Prostate gland (tissue), 2 donors: Measurements from ENCODE around the gene GTF2A2. TPM values are rescaled to one million over a fixed set of nuclear protein-coding genes. Genes with fewer than 3 reads are reported as not detected.
"Not testable (repeated sequence)": the region's sequence is repeated elsewhere in the genome, so short reads cannot be mapped to it uniquely, and the experiment has no call there.

Source experiments
- DNase-seq: peaks from one replicate; pipeline ENCODE4 v3.0.0-alpha.2; 2019; ENCODE audit warnings: low spot score
- H3K27ac ChIP-seq, 2 donors: fragments of 200-600 bp; sonication (generic); 2 replicates each; pipeline ENCODE4 v1.5.1; 2017 to 2019
- H3K27me3 ChIP-seq: fragments of 200-600 bp; sonication (generic); replicated peaks from 2 replicates; pipeline ENCODE4 v1.5.1; 2019; ENCODE audit not compliant: insufficient read depth
- H3K36me3 ChIP-seq, 2 donors: fragments of 200-600 bp; sonication (generic); 1 replicate in 1 of 2; 2 replicates in 1 of 2; pipeline versions ENCODE4 v1.5.1 to v1.8.1; 2017 to 2019
- H3K4me1 ChIP-seq: fragments of 200-600 bp; sonication (generic); replicated peaks from 2 replicates; pipeline ENCODE4 v1.5.1; 2019
- H3K4me3 ChIP-seq, 2 donors: fragments of 200-600 bp; sonication (generic); 2 replicates each; pipeline ENCODE4 v1.5.1; 2017 to 2019
- H3K9me3 ChIP-seq: fragments of 200-600 bp; sonication (generic); 2 replicates; pipeline ENCODE4 v1.5.1; 2017
- CTCF ChIP-seq, 4 experiments: fragments of 200-600 bp in 2 of 4; fragments of 450-650 bp in 2 of 4; sonication (generic) in 2 of 4; IDR thresholded peaks; 1 replicate in 3 of 4; 2 replicates in 1 of 4; pipeline ENCODE4 v1.5.1; 2016 to 2019; ENCODE audit warnings: antibody characterized with exemption in 4 of 4, mild to moderate bottlenecking in 2 of 4, moderate library complexity in 2 of 4
- POLR2A ChIP-seq: fragments of 450-650 bp; IDR thresholded peaks from one replicate; pipeline ENCODE4 v1.6.1; 2016; ENCODE audit warnings: antibody characterized with exemption, mild to moderate bottlenecking
- POLR2AphosphoS5 ChIP-seq: sonication (generic); formaldehyde crosslinking; IDR thresholded peaks from one replicate; pipeline ENCODE4 v1.6.1; 2017; ENCODE audit warnings: antibody characterized with exemption
- WGBS: methylation state at CpG from one replicate; pipeline ENCODE4 v1.1.5; 2018; 5-methylcytosine and 5-hydroxymethylcytosine counted together
- intact Hi-C: fragments of 100-400 bp; cut with DNase I; formaldehyde crosslinking; loops from one replicate; pipeline ENCODE4 v1.14.2; 2022
- total RNA-seq, 2 donors: library from RNA; depleted of rRNA; stranded (reverse); fragments of >200 nt; gene quantifications; one replicate each; pipeline ENCODE4 v1.1.0, GENCODE V29; 2016

The GTF2A2 gene
- total RNA-seq, 2 donors from 2014 or later, result 34.2 to 47.4 TPM

- Histone ChIP-seq H3K9me3 (no peaks in the 10 kb centered on the region), H3K27ac (no peak overlapping the region), H3K36me3 (no peaks in the 10 kb centered on the region), H3K4me3 (no peak overlapping the region), H3K4me1 (no peaks in the 10 kb centered on the region), H3K27me3 (no peaks in the 10 kb centered on the region)
- TF ChIP-seq CTCF (IDR thresholded peaks at IDR 0.05) (no peak), POLR2A (no peak), POLR2AphosphoS5 (no peak)
- WGBS, result 85% methylated on average over 4 of the region's 4 CpGs
- intact Hi-C loops, result no loop called here
- DNase-seq, result no peak
Measured at GRCh38 chr15:59699810-59700431, 42.6 kb upstream of the GTF2A2 start.

DNA sequence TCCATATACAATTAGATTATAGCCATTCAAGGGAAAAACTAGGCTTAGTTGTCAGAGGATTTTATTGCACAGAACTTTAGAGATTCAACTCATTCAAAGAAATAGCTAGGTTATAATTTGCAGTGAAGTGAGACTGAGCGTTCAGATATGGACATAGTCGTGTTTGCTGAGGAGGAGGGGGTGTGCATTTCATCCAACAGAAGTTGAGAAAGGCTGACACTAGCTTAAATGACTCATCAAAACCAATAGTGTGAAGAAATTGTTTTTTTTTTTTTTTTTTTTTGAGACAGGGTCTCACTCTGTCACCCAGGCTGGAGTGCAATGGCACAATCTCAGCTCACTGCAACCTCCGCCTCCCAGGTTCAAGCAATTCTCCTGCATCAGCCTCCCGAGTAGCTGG, 40.8 kb upstream of the GTF2A2 start:
- 75% methylated on average over 4 of the region's 4 CpGs for WGBS
- H3K36me3 ChIP-seq, H3K4me3 ChIP-seq, H3K9me3 ChIP-seq, intact Hi-C loops, H3K27me3 ChIP-seq, DNase-seq, H3K27ac ChIP-seq, H3K4me1 ChIP-seq: not testable (repeated sequence)

- no peaks in the 10 kb centered on the region for H3K36me3 ChIP-seq
- no peak for DNase-seq
- H3K4me3 ChIP-seq, result no peak overlapping the region
- H3K27ac ChIP-seq, result no peak overlapping the region
- WGBS, result 77% methylated on average over 4 of the region's 4 CpGs
- TF ChIP-seq POLR2A (no peak), CTCF (IDR thresholded peaks at IDR 0.05) (no peak), POLR2AphosphoS5 (no peak)
- no peaks in the 10 kb centered on the region for H3K9me3 ChIP-seq
- no peaks in the 10 kb centered on the region for H3K27me3 ChIP-seq
- H3K4me1 ChIP-seq, result no peaks in the 10 kb centered on the region
- intact Hi-C loops, result no loop called here
Measured at GRCh38 chr15:59696332-59696731, 39.0 kb upstream of the GTF2A2 start.

DNA sequence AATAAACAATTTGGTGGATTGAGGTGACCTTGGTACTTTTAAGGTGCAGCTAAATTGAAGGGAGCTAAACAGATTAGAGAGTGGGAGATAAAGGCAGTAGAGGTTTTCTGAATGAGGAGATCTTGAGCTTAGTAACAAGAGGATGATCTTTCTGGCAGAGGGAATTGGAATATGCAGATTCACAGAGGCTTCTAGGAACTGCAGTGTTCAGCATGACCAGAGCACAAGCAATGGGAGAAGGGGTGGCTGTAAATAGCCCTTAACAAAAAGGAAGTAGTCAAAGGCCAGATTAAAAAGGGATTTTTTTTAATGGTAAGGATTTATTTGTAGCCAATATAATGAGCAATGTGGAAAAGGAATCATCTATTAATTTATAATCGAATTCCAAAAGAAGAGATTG, 37.5 kb upstream of the GTF2A2 start:
- no peak overlapping the region for H3K27ac ChIP-seq
- intact Hi-C loops, result no loop called here
- H3K36me3 ChIP-seq, result no peaks in the 10 kb centered on the region
- no peak for TF ChIP-seq POLR2A
- TF ChIP-seq CTCF (IDR thresholded peaks at IDR 0.05), result no peak
- H3K9me3 ChIP-seq, result no peaks in the 10 kb centered on the region
- no peak for DNase-seq
- no peaks in the 10 kb centered on the region for H3K4me1 ChIP-seq
- H3K4me3 ChIP-seq, result no peak overlapping the region
- WGBS, result 93% methylated on average over 1 of the region's 1 CpG
- no peaks in the 10 kb centered on the region for H3K27me3 ChIP-seq

DNA sequence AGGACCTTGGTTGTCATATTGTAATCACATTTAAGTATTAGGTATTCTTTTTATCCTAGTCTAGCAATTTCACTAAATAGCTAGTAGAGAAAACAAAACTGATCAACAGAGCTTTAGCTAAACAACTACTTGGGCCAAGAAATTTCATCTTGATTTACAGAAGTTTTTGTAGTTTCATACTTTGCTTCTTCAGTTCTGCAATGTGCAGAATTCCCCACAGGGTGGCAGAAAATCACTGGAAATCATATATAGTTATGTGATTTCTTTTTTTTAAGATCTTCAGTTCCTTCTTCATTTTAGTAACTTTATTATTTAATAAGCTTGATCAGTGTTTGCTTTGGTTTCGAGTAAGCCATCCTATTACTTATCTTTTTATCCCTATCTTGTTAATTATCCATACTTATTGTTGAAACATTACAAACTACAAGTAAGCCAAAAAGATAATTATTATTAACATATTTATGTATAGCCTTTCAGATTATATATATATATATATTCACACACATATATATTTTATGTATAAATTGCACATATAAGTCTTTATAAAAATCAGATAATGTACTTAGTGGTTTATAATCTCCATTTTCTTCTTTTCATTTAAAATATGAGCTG, 34.0 kb upstream of the GTF2A2 start:
- 10% methylated on average over 1 of the region's 1 CpG for whole genome bisulfite sequencing
- no peaks in the 10 kb centered on the region for H3K9me3 ChIP-seq
- no peak overlapping the region for H3K4me3 ChIP-seq
- no peaks in the 10 kb centered on the region for H3K36me3 ChIP-seq
- no peak for DNase-seq
- intact Hi-C loops, result no loop called here
- H3K27ac ChIP-seq, result no peak overlapping the region
- H3K27me3 ChIP-seq, result no peaks in the 10 kb centered on the region
- no peaks in the 10 kb centered on the region for H3K4me1 ChIP-seq
- peak in 3 of 4 experiments; percentile 37 to 76 (median 57) for TF ChIP-seq CTCF (IDR thresholded peaks at IDR 0.05)
- TF ChIP-seq POLR2A, result no peak
- TF ChIP-seq POLR2AphosphoS5, result no peak
